Neural cell (in vitro differentiated cells): ENCODE data around the gene SATL1. TPM values are rescaled to one million over a fixed set of nuclear protein-coding genes. Genes with fewer than 3 reads are reported as not detected.
A peak's percentile ranks its signal among the peaks of the same experiment; 100 is the strongest.

Experiments used
- H2AFZ ChIP-seq: fragments of 200-600, 300-800 bp; sonication (generic), shearing (Covaris generic); 2 replicates; pipeline ENCODE4 v1.6.0; 2014; ENCODE audit warnings: low read depth, mild to moderate bottlenecking, antibody characterized with exemption, low read length, moderate library complexity
- H3F3A ChIP-seq: fragments of 200-600 bp; shearing (Covaris generic); 2 replicates; pipeline ENCODE4 v1.6.1; 2016; ENCODE audit warnings: mild to moderate bottlenecking, moderate library complexity, mixed read lengths, antibody characterized with exemption, low read length; ENCODE audit not compliant: insufficient read depth, poor library complexity, severe bottlenecking
- H3K27ac ChIP-seq: fragments of 200-600, 300-800 bp; sonication (generic), shearing (Covaris generic); 2 replicates; pipeline ENCODE4 v1.5.1; 2014; ENCODE audit warnings: mild to moderate bottlenecking, low read length, moderate library complexity
- H3K27me3 ChIP-seq: fragments of 300-800, 200-600 bp; sonication (generic), shearing (Covaris generic); 2 replicates; pipeline ENCODE4 v1.6.0; 2014; ENCODE audit warnings: mild to moderate bottlenecking, low read depth, low read length, moderate library complexity; ENCODE audit not compliant: insufficient read depth
- H3K36me3 ChIP-seq: fragments of 300-800, 200-600 bp; sonication (generic), shearing (Covaris generic); 2 replicates; pipeline ENCODE4 v1.5.1; 2014; ENCODE audit warnings: mild to moderate bottlenecking, antibody characterized with exemption, low read length, moderate library complexity; ENCODE audit not compliant: insufficient read depth
- H3K4me2 ChIP-seq: fragments of 300-800, 200-600 bp; sonication (generic), shearing (Covaris generic); 2 replicates; pipeline ENCODE4 v1.6.0; 2014; ENCODE audit warnings: mild to moderate bottlenecking, low read length
- H3K4me3 ChIP-seq: fragments of 300-800, 200-600 bp; sonication (generic), shearing (Covaris generic); 2 replicates; pipeline ENCODE4 v1.5.1; 2014; ENCODE audit warnings: mild to moderate bottlenecking, low read length, moderate library complexity
- H3K79me2 ChIP-seq: fragments of 200-600 bp; shearing (Covaris generic); replicated peaks from 2 replicates; pipeline ENCODE4 v1.6.0; 2014; ENCODE audit warnings: mild to moderate bottlenecking, low read length, moderate library complexity; ENCODE audit not compliant: insufficient read depth
- H3K9ac ChIP-seq: fragments of 300-800, 200-600 bp; sonication (generic), shearing (Covaris generic); 2 replicates; pipeline ENCODE4 v1.6.1; 2016; ENCODE audit warnings: mild to moderate bottlenecking, low read length, mixed read lengths
- H3K9me2 ChIP-seq: fragments of 200-600 bp; shearing (Covaris generic); 2 replicates; pipeline ENCODE4 v1.6.1; 2016; ENCODE audit warnings: mild to moderate bottlenecking, low read length, mixed read lengths; ENCODE audit not compliant: insufficient read depth
- H3K9me3 ChIP-seq: fragments of 200-600, 300-800 bp; sonication (generic), shearing (Covaris generic); 2 replicates; pipeline ENCODE4 v1.6.1; 2016; ENCODE audit warnings: mild to moderate bottlenecking, mixed run types, low read length, moderate library complexity, mixed read lengths
- H4K20me1 ChIP-seq: fragments of 200-600 bp; shearing (Covaris generic); 2 replicates; pipeline ENCODE4 v1.6.1; 2016; ENCODE audit warnings: mild to moderate bottlenecking, mixed run types; ENCODE audit not compliant: insufficient read depth
- CTCF ChIP-seq: fragments of 450-650 bp; IDR thresholded peaks from 2 replicates; pipeline ENCODE4 v1.5.1; 2014; ENCODE audit warnings: antibody characterized with exemption, mild to moderate bottlenecking, moderate library complexity; ENCODE audit not compliant: poor library complexity, severe bottlenecking
- EP300 ChIP-seq: fragments of 450-650 bp; conservative IDR thresholded peaks from 2 replicates; pipeline ENCODE4 v1.6.1; 2014; ENCODE audit warnings: antibody characterized with exemption, mild to moderate bottlenecking, moderate library complexity; ENCODE audit not compliant: poor library complexity, severe bottlenecking
- EZH2 ChIP-seq: fragments of 200-600, 300-800 bp; shearing (Covaris generic), sonication (generic); IDR thresholded peaks from 2 replicates; pipeline ENCODE4 v1.6.1; 2014; ENCODE audit warnings: antibody characterized with exemption, low read length, borderline replicate concordance, mild to moderate bottlenecking; ENCODE audit not compliant: insufficient read depth, poor library complexity, severe bottlenecking
- MXI1 ChIP-seq: fragments of 450-650 bp; conservative IDR thresholded peaks from 2 replicates; pipeline ENCODE4 v1.6.1; 2014; ENCODE audit warnings: antibody characterized with exemption, mild to moderate bottlenecking; ENCODE audit not compliant: poor library complexity, severe bottlenecking
- POLR2AphosphoS5 ChIP-seq: IDR thresholded peaks from 2 replicates; pipeline ENCODE4 v1.6.1; 2012
- RAD21 ChIP-seq: fragments of 450-650 bp; conservative IDR thresholded peaks from 2 replicates; pipeline ENCODE4 v1.6.1; 2014; ENCODE audit warnings: antibody characterized with exemption, mild to moderate bottlenecking, moderate library complexity
- REST ChIP-seq: IDR thresholded peaks from 2 replicates; pipeline ENCODE4 v1.6.1; 2012; ENCODE audit warnings: borderline replicate concordance
- SMC3 ChIP-seq: fragments of 450-650 bp; conservative IDR thresholded peaks from 2 replicates; pipeline ENCODE4 v1.6.1; 2014; ENCODE audit warnings: antibody characterized with exemption, mild to moderate bottlenecking, moderate library complexity; ENCODE audit not compliant: poor library complexity
- TAF1 ChIP-seq: IDR thresholded peaks from 2 replicates; pipeline ENCODE4 v1.6.1; 2012; ENCODE audit warnings: low read depth
- polyA plus RNA-seq: library from polyadenylated mRNA; depleted of rRNA; stranded (reverse); fragments of >200 nt; gene quantifications from 2 replicates; pipeline ENCODE4 v1.2.3, GENCODE V29; 2014

The SATL1 gene
- polyA plus RNA-seq, 1 donor from 2014 or later, result 2.6 TPM

DNA sequence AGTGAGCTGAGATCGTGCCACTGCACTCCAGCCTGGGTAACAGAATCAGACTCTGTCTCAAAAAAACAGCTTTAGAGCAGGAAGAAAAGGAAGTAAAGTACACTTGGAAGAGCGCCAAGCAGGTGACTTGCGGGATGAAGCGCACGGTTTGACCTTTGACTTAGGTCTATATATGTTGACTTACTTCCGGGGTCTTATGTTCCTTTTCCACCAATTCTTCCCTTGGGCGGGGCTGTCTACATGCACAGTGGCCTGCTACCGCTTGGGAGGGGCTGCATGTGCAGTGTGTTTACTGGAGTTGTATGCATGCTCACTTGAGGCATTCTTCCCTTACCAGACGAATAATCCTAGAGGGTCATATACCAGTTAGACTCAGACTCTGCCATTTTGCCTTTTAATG lies 131.3 kb downstream of the SATL1 start:
- no peaks in the 10 kb centered on the region for H3K27me3 ChIP-seq
- H3K27ac ChIP-seq, result no peak overlapping the region
- H4K20me1 ChIP-seq, result no peaks in the 10 kb centered on the region
- no peak overlapping the region for H3K9ac ChIP-seq
- H3F3A ChIP-seq, result no peaks in the 10 kb centered on the region
- no peaks in the 10 kb centered on the region for H3K9me3 ChIP-seq
- TF ChIP-seq SMC3, result no peak
- TF ChIP-seq CTCF, result no peak
- no peak for TF ChIP-seq EZH2
- TF ChIP-seq RAD21, result no peak
- no peaks in the 10 kb centered on the region for H3K9me2 ChIP-seq
- H3K4me2 ChIP-seq, result no peak overlapping the region
- H3K4me3 ChIP-seq, result no peak overlapping the region
- no peak overlapping the region for H2AFZ ChIP-seq
- H3K36me3 ChIP-seq, result no peaks in the 10 kb centered on the region
- H3K79me2 ChIP-seq, result no peaks in the 10 kb centered on the region

DNA sequence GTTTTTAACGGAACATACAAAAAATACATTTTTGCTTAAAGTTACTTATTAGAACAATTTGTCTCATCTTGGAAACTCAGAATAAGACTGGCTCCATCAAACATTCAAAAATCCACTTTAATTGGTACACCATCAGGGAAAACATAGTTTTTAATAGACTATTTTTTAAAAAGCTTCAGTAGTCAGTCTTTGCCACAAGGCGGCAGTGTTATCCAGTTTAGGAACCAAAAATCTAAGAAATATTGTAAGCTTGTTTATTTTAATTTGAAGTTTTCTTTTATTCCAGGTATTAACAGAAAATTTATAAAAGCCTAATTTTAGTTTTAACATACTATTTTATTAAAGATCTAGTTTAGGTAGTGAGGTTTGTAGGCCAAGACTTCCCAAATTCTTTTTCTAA lies 132.2 kb downstream of the SATL1 start:
- Histone ChIP-seq H3K27me3 (no peaks in the 10 kb centered on the region), H3K4me2 (no peak overlapping the region), H4K20me1 (no peaks in the 10 kb centered on the region), H3K4me3 (no peak overlapping the region), H3K36me3 (no peaks in the 10 kb centered on the region), H2AFZ (no peak overlapping the region), H3K79me2 (no peaks in the 10 kb centered on the region), H3K9me3 (no peaks in the 10 kb centered on the region), H3K27ac (no peak overlapping the region), H3F3A (no peaks in the 10 kb centered on the region), H3K9ac (no peak overlapping the region), H3K9me2 (no peaks in the 10 kb centered on the region)
- no peak for TF ChIP-seq POLR2AphosphoS5
- TF ChIP-seq MXI1, result no peak
- TF ChIP-seq EP300, result no peak
- TF ChIP-seq TAF1, result no peak
- peak; percentile 67 for TF ChIP-seq RAD21
- no peak for TF ChIP-seq REST
- peak; percentile 68 for TF ChIP-seq SMC3
- TF ChIP-seq EZH2, result no peak
- TF ChIP-seq CTCF, result peak; percentile 66
